Activated T-helper 1 cell treated with Interleukin-2 at 50 U/mL for 16 hours (primary cell): ENCODE data around the gene LINGO4.
A peak's percentile ranks its signal among the peaks of the same experiment; 100 is the strongest.

Experiments
- DNase-seq: peaks from one replicate; pipeline ENCODE4 v3.0.0-alpha.2; 2020; ENCODE audit warnings: low read depth

The LINGO4 gene

DNA sequence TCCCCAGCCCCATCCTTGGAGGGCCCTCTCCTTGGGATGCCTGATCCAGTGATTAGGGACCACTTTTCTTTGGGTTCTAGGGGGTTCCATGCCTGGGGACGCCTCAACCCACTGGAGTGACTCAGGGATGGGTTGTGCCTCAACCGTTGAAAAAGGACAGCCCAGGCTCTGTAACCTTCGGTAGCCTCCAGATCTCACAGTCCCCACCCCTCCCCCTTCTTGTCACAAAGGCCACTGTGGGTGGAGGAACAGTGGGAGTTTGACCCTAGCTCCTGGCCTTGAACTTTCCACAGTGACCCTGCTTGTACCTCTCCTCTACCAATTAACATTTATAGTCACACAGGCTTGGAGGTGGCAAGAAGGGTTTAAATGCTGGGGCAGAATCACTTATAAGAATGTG is 29.0 kb upstream of the LINGO4 start:
- DNase-seq: no peak

DNA sequence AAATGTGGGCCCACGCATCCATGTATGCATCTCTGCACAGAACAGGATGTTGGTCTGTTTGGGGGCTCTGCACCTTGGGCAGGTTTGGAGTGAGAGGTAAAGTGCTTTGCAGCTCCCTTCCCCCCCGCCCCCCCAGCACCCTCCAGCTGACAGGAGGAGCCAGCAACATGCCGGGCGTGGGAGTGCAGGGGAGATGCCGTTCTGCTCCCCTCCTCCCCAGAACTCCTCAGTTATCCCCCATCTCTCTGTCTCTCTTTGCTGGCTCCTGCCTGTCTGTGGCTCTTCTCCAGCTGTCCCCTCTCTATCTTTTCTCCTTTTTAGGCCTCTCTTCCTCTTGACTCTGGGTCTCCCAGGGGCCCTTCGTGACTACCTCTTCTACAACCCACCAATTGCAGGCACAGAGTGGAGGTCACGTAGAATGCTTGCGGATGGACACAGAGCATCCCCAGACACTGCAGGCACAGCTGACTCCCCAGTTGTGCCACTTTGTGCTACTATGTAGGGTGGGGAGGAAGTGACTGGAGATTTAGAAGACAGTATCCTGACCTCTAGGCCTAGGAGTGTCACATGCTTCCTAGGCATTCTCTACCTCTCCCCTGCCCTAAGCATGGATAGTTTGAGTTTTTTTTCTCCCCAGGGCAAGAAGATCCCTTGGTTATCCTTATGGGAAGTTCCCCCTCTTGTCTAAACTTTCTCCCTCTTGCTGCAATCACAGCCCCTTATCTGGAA is 28.1 kb upstream of the LINGO4 start:
- DNase-seq: no peak

DNA sequence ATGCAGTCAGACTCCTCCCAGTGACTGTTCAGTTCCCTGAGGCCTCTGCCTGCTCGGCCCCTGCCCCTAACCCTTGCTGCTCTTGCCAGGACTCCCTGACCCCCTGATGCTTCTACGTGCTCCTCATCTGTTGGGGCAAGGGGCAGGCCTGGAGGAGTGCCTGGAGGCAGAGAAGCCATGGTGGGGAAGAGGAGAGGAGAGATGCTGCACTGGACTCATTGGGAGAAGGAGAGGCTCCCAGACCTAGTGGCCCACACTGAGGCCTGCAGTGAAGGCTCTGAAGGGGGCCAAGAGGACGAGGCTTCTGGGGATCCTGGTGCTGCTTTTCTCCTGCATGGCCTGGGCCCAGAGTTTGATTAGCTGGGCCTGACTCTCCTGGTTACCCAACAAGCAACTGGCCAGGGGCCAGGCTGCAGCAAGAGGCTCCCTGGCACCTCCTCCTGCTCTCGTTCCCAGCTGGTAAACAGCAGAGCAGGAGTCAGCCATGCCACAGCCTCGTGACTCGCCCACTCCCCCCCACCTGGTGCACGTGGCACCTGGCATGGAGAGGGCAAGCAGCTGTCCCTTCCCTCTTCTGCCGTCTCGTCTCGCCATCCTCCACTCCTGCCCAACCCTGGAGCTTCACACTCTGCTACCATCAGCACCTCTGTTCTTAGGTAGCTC is 27.2 kb upstream of the LINGO4 start:
- DNase-seq: no peak

DNA sequence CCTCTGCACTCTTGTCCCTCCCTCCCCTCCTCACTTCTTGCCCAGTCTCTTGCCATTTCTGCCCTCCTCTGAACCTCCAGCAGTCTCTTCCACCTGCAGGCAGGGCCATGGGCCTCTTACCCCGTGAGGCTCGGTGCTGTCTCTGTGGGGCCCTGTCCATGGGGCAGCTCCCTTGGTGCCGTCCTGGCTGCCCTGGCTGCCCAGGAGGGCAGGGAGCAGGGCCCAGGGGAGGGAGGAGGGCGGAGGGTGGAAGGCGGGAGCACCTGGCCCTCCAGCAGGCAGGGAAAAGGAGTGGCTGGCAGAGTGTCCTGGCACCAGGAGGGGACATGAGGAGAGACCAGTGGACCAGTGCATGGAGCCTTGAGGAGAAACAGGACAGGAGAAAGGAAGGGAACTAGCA is 26.4 kb upstream of the LINGO4 start, which contains the start of gene RORC:
TSS of gene RORC (minus strand) at position 198 of the 400 bp plus-strand sequence. CDS start at position 160, 38 bp downstream.
- DNase-seq: no peak

DNA sequence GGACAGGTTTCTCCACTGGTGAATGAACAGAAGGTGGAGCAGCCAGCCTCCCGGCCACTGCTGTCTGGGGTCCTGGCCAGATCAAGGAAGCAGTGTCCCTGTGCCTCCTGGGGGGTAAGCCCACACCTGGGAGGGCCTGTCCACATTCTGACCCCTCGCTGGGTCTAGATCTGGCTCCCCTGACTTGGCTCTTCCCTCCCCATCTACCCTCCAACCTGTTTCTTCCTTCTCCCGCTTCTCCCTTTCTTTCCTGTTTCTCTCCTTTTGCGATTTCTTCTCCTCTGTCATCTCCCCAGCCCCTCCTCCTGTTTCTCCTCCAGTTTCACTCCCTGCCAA is 26.0 kb upstream of the LINGO4 start:
- DNase-seq: no peak

DNA sequence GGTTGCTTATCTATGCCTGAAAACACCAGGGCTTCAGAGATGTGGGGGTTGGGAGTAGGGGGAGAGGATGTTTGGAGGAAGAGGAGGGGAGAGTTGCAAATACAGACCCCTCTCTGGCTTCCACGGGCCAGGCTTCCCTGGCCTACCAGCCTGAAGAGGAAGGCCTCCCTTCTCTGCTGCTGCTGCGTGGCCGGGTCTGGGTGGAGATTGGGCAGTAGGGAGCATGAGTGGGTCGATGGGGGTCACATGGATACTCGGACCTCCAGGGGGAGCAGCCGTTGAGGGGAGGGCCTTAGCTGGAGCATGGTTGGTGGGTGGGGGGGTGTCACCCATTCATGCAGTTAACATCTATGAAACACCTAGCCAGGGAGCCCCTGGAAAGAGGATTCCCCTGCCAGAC is 24.8 kb upstream of the LINGO4 start:
- DNase-seq: no peak

DNA sequence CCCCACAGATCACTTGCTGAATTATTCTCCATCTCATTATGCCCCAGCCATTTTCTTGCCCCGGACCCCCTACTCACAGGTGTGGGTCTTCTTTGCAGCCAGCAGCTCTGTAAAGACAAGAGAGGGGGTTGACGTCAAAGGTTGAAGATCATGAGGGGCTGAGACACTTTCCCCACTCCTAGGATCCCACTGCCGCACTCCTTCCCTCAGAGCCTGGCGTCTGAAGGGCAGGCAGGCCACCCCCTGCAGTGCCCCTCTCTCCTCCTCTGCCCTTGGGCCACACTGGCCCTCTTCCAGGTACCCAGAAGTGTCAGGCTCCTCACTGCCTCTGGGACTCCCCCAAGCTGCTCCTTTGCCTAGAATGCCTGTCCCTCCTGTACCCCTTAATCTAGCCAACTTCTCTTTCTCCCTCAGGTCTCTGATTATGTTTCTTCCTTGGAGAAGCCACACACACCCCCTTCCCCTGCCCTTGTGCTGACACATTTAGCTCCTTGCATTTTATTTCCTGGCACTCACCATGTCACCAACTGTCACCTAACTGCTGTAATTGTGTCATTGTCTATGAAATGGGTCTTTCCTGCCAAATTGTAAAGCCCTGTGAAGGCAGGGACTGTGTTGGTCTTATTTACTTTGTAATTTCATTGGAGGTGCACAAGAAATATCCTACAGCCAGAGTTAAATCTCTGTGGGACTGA is 24.3 kb upstream of the LINGO4 start:
- DNase-seq: no peak

DNA sequence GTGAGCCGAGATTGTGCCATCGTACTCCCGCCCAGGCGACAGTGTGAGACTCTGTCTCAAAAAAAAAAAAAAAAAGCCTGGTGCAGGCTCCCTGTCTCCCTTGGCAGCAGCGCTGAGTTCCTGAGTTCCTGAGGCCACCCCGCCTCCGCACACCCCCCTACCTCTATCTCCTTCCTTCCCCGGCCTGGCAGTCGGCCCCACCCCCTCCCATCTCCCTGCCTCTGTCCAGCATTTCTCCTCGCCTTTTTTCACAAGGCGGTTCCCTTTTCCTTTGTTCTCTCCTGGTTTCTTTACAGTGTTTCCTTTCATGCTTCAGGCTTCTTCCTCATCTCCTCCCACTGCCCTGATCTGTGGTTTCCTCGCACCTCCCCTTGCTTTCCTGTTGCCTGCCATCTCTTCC is 23.7 kb upstream of the LINGO4 start:
- DNase-seq: no peak

DNA sequence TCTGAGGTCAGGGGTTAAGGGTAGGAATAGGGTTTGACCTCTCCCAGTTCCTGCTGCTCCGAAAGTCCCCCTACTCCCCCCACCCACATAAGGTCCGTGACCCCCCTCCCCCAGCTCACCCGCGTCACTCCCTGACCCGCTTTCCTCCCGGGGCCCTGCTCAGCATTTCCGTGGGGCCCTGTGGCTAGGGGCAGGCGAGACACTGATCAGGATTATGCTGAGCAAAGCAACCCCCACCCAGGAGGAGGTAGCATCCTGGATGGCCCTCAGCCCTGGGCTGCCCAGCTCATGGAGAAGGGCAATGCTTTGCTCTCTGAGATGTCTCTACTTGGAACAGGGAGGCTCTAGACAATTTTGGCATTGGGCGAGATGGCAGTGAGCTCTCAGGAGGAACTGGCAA is 22.6 kb upstream of the LINGO4 start:
- DNase-seq: no peak

DNA sequence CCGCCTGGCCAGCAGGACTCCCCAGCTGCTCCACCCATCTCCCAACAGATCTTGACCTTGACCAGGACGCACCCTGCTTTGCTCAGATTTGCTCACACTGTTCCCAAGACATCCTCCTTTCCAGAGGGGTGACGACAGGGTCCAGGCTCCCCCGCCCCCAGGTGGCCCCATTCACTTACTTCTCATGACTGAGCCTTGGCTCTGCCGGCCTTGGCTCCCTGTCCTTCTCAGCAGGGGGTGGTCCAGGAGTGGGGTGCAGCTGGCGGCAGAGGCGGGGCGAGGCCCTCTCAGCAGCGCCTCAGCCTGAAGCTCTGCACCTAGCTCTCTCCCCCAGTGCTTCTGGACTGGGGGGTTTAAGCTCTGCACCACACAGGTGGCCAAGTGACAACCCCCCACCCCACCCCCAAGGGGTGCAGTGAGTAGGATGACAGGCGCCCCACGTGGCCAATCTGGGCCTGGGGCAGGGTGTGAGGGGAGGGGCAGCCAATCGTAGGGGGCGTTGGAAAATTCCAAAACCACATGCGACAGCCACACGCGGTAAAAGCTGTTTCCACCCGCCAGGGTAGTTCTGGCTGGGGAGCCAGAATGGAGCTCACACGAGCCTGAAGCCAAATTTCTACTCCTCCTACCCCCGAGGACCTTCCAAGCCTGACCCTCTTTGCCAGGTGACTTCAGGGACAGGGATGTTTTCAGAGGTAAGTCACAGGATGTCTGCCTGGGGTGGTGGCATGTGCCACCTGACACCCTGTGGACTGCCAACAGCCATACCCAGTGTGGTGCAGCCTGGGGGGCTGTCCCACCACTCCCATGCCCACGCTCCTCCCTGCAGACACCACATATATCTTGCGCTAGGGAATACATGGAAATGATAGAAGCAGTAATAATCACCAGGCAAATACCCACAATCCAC is 20.8 kb upstream of the LINGO4 start:
- DNase-seq: no peak

DNA sequence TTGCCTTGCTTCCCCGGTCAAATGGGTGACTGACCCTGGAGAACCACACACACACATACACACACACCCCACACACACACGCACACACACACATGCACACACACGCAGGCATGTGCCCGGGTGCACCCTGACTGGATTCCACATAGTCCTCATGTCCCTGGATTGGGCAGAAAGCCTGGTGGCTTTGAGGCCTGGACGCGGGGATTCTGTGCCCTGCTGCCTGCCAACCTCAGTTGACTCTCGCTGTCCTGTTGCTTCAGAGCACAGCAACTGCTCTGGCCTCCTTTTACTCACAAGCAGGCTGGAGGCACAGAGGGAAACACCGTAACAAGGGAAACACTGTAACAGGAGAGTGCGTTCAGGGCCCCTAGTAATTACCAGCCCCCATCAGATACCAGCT is 20.0 kb upstream of the LINGO4 start:
- DNase-seq: no peak

DNA sequence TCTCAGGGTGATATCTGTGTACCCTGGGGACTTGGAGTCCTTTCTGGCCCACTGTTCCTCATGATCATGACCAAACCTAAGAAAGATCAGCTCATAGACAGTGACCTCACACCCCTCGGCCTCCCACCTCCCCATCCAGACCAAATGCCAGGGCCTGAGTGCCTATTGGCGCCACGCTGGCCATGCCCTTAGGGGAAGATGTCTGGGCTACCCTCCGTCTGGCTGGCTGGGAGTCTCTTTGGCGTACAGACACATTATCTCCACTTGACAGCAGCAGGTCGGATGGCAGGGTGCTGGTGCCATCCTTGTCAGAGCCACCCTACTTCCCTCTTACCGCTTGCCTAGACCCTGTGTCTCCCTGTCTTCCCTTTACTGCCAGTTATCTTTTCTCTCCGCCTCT is 18.0 kb upstream of the LINGO4 start:
- DNase-seq: no peak

DNA sequence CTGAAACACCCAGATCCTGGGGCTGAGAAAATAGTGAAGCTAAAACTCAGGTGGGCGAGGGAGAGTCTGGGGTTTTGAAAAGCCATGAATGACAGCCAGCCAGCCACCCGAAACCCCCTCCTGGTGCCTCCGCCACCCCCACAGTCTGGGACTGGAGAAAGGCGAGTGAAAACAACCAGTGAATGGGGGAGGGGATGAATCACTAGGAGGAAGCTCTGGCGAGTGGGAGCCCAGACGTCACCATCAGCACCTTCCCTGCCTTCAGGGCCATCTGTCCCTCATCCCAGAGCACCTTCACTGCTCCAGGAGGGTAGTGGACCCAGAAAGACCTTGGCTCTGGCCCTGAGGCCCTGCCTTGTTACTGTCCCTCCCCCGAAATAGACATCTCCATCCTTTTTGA is 17.2 kb upstream of the LINGO4 start:
- DNase-seq: no peak

DNA sequence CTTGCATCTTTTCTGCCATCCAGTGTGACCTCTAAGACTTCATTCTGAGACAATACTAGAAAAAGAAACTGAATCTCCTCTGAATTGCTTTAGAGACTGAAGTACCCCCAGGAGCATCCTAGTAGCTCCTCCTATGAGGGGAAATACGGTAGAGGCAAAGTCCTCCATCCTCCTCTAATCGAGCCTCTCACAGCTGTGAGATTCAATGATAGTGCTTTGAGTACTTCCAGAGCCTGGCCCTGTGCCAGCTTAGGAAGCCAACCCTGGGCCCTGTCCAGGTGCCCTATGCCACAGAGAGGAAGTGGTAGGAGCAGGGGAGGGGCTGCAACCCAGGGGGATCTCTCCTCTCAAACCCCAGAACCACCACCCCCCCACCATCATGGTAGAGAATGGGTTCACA is 15.7 kb upstream of the LINGO4 start:
- no peak for DNase-seq

DNA sequence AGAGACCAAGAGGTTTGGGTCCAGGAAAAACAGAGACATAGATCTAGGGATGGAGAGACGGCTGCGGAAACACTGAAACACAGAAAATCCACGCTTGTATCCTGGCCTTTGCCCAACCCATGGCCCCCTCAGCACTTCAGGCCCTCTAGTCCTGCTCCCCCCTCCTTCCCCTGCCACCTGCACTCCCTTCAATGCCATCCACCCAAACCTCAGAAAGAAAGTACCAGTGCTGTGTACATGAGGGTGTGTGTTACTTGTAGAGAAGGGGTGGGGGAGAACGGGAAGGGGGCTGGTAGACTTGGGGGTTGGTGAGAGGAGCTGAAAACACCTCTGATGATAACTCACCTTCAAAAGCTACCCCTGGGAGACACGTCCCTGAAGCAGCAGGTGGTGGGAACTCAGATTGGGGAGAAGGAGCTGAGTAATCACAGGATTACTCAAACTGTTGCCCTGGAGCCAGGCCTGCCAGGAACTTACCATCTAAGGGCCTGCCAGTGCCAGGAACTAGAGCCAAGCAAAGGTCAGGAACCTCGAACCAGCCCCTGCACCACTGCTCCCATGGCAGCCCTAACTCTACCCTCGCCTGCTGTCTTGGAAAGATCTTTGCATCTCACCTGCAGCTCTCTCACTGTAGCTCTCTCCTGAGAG is 14.9 kb upstream of the LINGO4 start:
- DNase-seq: no peak

DNA sequence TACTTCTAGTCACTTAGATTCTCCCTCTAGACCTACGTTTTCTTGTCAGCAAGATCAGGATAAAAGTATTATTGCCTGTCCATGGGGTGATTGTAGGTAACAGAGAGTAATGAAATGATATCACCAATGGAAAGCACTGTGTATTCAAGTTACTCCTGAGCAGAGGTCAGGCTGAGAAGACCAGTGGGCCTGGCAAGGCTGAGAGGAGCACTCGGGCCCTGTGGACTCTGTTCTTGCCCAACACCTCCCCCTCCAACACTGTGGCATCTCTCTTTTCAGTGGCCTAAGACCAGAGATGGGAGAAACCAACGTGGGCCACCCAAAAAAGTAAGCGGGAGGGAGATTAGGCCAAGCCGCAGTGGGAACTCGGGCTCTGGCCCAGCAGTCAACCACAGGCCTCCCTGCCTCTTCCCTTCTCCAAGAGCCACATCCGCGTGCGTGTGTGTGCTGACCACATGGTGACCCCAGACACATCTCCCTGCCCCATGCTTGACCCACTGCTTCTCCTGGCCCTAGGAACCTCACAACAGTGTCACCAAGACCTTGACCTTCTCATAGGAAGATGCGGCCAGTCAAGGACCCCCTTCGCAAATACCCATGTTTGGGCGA is 14.1 kb upstream of the LINGO4 start:
- no peak for DNase-seq

DNA sequence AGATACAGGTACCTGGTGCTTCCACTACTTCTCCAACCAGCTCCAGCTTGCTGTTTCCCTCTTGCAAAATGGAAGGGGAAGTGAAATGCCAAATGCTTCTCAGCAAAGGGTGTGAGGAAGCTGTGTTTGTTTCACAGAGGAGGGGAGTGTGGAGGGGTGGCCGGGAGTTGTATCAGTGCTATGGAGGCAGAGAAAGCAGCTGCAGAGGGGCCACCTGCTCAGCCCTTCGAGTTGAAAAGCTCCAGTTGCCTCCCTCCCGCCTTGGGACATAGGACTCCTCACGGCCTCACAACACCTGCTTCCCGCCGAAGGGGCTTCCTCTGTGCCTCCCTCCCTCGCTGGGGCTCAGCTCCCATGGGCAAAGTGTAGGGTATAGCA is 12.1 kb upstream of the LINGO4 start:
- DNase-seq: no peak

DNA sequence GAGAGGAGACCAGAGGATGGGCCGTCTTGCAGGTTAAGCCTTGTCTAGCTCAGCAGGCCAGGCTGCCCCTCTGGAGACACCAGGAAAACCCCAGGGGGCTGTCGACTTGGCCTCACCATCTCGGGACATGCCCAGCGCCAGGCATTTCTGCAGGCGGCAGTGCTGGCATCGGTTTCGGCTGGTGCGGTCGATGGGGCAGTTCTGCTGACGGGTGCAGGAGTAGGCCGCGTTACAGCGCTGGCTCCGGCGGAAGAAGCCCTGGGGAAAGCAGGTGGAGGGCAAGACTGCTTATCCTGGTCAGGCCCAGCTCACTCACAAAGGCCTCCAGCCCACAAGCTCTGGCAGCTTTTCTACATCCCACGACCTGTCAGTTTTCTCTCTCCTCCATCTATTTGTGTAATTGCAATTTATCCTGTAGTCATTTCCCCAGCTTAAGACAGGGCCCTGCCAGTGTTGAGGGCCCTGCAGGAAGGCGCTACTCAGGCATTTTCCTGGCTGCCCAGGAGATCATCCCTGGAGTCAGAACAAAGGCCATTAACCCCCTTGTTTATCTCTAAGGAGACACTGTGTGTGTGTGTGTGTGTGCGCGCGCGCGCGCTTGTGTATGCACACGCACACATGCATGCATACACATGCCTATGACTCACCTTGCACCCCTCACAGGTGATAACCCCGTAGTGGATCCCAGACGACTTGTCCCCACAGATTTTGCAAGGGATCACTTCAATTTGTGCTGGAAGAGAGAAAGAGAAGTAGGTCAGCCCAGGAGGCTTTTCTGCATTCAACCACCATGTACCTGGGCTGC is 11.5 kb upstream of the LINGO4 start:
- no peak for DNase-seq

DNA sequence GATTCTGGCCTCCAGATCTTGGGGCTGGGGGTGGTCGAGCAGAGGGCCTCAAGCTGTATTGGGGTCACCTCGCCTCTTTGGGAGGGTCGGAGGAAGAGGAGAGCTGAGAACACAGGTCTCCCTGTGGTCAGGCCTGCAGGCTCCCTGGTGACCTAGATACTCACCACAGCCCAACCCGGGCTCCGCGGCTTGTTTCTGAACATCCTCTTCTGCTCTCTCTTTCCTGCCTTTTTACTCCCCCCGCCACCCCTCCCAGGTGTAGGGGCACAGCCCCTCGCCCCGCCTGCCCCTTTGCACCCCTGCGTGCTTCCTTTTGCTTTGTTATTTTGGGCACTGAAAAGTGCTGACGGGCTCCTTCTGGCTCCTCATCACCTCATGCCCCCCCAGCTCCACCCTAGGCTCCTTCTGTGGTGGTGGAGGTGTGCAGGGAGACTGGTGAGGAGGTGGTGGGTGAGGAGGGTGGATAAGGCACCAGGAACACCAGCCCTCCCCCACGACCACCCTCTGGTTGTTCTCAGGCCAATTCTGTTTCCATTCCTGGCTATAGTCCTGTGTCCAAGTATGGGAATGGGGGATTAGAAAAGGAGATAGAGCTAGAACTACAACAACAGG is 10.6 kb upstream of the LINGO4 start:
- DNase-seq: peak; percentile 35

DNA sequence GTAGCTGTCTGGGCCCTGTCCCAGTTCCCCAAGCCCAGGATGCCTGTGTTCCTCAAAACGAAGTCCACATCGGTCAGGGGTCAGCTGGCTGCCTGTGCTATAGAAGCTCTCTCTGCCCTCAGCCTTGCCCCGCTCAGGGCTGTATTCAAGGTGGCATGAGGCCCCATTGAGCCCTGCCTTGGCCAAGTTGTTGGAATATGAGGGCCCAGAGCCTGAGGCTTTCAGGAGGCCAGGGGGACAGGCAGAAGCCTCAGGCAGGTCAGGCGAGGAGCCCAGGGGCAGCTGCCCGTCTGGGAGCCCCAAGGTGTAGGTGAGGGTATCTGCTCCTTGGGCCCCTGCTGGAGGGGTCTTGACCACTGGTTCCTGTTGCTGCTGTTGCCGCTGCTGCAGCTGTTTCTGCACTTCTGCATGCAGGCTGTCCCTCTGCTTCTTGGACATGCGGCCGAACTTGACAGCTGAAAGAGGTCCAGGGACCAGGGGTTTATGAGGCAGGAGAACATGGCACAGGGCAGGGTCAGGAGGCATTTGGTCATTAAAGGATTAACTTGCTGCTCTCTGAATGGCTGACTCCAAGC is 9.8 kb upstream of the LINGO4 start:
- no peak for DNase-seq
